CD1c-positive myeloid dendritic cell (primary cell): ENCODE results near the gene CRYL1.
"Not testable (repeated sequence)": the region's sequence is repeated elsewhere in the genome, so short reads cannot be mapped to it uniquely, and the experiment has no call there.

ENCODE experiments used
- DNase-seq: peaks from one replicate; pipeline ENCODE4 v3.0.0-alpha.2; 2016; ENCODE audit errors: extremely low spot score

The CRYL1 gene

DNA sequence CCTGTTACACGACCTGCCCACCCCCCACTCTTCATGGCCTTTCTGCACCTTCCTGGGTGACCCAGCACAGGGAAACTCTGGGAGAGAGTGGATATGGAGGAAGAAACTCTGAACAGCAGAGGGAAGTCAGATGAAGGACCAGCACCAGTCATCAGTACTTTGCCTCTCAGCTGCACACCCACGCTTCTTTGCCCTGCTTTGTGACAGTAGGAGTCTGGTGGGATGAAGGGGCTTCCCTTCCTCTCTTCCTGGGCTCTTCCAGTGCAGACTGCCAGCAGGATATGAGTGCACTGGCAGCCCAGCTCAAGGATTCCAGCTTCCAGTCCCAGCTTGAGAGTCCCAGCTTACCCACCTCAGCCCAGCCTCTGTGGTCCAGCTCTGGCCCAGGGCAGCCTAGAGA, 68.9 kb downstream of the CRYL1 start:
- DNase-seq, result no peak

DNA sequence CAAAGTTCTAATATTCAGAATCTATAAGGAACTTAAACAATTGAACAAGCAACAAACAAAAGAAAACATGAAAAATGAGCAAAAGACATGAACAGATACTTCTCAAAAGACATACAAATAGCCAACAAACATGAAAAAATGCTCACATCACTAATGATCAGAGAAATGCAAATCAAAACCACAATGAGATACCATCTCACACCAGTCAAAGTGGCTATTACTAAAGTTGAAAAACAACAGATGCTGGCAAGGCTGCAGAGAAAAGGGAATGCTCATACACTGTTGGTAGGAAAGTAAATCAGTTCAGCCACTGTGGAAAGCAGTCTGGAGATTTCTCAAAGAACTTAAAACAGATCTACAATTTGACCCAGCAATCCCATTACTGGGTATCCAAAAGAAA, 74.3 kb downstream of the CRYL1 start:
- DNase-seq, result no peak

DNA sequence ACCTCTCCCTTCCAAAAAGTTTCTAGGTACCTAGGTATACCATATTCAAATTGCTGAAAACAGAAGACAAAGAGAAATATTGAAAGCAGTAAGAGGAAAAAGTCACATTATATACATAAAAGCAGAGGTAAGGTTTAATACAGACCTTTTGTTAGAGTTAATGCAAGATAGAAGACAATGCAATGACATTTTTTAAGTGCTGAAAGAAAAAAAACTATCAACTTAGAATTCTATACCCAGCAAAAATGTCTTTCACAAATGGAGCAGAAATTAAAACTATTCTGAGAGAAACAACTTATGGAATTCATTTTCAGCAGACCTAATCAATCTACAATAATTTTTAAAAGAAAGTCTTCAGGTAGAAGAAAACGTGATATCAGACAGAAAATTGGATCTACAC, 77.2 kb downstream of the CRYL1 start:
- DNase-seq, result no peak

DNA sequence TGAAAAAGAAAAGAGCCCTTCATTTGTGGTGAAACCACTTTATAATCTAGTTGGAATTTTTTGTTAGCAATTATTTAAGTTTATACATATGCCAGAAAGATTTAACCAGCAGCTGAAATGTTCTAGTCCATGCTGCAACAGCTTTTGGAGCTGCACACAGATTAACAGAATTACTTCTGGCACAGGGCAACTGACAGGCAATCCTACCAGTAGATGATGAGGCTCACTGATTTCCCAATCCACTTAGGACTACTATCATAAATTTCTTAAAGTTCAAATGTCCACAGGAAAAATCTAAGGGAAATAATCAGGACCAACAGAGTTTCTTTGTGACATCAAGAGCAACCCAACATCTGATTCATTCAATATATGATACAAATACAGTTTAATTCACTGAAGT, 78.8 kb downstream of the CRYL1 start:
- DNase-seq, result no peak

DNA sequence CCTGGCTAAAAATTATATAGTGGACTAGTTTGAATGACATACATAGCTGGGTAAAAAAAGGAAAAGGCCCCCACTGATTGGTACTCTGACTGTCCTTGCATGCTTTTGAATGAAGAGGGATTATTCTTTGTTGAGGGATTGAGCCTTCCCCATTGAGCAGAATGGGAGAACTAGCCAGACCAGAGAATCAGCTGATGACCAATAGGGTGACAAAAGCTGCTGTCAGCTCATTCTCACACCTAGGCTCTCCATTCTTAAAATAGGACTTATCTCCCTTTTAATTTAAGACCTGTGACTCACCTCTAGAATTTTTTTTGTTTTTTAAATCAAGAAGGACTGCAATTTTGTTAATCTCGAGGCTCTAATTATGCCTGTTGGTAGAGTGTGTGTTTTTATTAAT, 79.3 kb downstream of the CRYL1 start:
- DNase-seq, result no peak

DNA sequence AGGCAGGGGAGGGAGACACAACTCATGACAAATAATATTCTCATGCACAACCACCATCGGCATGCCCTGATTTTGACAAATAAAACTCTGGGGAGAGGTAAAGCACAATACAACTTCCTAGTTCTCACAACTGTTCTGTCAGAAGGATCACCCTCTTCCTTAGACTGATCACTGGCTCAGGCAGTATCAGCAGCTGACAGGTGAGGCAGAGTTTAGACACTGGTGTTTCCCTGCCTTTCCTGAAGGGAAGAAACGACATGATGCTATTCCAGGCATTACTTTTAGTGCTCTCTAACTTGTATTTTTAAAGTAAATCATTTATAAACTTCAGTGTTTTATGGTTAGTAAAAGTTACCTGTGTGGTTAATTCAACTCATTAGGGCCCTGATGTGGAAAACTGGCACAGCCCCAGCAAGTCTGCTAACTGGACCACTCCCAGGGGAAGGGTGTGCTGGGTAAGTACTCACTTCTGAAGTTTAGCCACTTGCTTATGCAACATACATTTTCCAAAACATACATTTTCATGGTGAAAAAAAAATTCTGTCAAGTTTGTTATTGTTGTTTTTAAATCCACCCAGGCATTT, 82.8 kb downstream of the CRYL1 start:
- no peak for DNase-seq

DNA sequence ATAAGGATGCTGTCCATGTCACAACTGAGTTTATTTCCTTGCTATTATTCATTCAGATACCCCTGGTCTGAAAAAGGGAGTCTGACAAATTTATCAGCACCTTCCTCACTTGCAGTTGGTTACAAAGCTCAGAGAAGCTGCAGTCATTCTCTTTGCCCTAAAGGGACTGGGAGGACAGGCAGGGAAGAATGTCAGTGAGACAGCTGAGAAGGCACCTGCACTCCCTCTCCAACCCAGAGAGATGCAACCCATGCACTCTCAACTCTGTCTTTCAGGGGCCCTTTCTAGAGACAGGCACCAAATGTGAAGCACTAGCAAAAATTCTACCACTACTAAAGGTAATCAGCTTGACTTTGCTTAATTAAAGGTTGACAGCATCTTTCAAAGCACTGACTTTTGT, 83.3 kb downstream of the CRYL1 start:
- DNase-seq, result no peak

DNA sequence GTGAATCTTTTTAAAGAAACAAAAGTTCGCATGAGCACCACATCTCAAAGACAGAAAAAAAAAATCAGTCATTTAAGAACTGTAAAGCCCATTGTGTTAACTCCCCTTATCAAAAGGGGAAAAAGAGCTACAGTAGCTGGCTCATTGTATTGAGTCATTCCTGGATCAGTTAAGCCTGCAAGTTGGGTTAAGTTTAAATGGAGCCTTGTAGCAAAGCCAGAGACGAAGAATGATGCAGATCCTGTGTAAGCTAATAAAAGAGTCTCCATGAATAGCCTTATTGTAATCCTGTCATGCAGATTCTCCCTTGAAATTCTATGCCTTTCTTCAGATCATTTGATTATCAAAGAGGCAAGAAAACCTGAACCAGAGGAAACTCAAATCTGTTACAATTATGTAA, 83.8 kb downstream of the CRYL1 start:
- DNase-seq, result no peak

DNA sequence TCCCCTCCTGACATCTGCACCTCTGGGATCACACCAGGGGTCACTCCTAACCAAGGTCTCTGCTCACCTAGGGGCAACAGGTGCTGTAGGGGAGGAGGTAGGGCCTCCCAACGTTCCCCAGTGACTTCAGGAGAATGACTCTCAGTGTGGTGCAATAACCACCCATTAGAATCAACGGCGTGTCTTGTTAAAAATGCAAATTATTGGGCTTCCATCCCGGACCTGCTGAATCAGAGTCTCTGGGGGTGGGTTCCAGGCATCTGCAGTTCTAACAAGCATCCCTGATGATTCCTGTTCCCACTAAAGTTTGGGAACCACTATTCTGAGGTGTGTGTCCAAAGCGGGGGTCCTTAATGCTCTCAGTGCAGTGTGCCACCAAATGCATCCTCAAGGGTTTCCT, 84.6 kb downstream of the CRYL1 start:
- no peak for DNase-seq

DNA sequence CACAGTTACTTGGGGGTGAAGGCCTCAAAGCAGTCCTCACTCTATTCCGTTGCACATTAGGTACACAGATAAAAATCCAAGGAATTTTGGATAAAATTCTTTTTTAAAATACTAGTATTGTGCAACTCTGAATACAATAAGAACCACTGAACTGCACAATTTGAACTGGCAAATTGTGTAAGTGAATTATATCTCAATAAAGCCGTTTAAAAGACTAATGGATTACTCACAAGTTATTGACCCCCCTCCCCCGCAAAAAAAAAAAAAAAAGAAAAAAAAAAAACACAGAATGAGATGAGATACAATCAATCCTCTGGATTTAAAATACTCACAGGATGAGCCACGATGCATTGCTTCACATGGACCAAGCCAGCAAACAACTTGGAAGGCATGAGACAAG, 86.4 kb downstream of the CRYL1 start:
- no peak for DNase-seq

DNA sequence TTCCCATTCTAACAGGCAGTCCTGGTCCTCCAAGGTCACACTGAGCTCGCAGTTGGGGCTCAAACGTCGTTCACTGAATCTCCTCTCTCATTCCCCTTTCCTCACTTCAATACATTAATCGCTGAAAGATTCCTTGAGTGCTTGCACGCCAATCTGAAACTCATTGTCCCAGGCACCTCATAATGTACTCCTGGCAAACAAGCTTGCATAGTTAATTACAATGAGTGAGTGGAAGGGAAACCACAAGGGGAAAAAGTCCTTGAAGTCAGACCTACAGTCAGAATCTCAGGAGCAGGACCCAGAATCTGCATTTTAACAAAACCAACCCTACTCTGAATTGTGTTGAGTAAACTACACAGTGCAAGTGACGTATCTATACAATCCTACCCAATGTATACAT, 86.9 kb downstream of the CRYL1 start:
- no peak for DNase-seq

DNA sequence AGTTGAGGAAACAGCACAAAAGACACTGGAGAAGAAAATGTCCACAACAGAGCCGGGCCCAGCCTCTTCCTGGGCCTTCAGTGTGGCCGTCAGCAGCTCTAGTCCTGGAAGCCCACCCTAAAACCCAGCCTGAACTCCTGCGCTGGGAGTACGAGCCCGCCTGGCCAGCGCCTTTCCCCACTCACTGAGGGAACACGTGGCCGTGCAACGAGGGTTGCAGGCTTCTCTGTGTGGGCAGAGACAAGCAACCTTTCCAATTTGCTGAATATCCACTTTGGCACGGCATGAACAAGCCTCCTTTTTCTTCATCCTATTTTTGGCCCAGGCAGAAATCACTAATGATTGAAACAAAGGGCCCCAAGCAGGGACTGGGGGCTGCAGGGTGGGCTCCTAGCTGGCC, 89.2 kb downstream of the CRYL1 start:
- DNase-seq, result no peak

DNA sequence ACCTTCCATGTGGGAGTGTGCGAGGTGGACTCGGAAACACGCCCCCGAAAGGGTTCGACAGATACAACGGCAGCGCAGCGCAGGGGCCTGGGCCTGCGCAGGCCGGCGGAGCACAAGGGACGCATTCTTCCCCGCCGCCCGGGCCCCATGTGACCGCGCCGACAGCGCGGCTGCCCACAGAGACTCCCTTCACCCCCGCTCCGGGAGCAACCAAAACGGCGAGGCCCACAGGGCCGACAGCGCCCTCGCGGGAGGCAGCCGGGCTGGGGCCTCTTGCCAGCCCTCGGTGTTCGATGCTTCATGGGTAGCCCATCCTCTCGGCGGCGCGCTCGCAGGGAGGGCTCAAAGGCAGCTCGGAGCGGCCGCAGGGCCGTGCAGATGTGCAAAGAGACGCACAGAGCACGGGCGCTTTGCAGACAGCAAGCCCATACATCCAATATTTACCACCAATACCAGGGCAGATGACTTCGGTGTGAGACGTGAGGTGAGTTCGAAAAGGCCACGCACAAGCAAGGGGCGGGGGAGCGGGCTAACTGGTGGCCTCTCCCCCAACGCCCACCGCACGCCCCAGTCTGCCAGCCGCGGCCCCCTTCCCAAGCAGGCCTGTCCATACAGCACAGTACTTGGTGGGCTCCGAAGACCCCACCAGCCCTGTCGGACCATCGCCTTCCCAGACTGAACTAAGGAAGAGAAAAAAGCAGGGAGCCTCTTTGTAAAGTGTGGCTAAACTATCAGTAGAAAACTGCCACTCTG, 89.9 kb downstream of the CRYL1 start:
- no peak for DNase-seq

DNA sequence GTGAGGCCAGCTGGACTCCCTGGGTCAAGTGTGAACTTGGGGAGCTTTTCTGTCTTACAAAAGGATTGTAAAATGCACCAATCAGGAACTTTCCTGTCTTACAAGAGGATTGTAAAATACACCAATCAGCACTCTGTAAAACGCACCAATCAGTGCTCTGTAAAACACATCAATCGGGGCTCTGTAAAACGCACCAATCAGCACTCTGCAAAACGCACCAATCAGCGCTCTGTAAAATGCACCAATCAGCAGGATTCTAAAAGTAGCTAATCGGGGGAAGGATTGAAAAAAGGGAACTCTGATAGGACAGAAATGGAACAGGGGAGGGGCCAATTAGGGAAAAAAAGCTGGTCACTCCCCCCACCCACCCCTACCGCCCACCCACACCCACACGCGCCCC, 91.4 kb downstream of the CRYL1 start:
- DNase-seq, result not testable (repeated sequence)

DNA sequence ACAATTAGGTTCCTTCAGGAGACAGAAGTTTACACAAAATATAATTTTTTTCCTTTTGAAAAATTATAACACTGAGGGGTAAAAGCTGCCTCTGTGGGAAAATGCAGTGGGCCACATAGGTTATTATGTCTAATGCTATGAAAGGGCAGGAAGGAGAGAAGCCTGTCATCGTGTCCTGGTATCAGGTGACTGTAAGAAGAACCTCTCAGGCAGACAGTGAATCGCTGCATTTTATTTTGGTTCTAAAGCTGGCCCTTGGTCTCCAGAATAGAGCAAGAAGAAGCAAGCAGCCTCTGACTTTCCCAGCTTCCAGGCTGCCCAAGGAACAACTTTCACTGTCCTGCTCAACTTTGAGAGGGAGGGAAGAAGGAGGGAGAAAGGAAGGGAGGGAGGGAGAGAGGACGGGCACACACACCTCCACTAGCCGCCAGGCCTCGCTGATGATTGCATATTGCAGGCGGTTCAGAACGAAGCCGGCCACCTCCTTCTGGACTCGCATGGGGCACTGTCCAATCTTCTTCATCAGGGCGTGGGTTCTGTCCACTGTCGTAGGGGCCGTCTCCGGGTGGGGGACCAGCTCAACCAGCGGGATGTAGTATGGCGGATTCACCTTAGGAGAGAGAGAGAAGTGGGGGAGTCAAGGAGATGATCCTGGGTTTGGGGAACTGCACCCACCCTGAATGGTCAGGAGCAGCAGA, 93.8 kb downstream of the CRYL1 start:
- no peak for DNase-seq

DNA sequence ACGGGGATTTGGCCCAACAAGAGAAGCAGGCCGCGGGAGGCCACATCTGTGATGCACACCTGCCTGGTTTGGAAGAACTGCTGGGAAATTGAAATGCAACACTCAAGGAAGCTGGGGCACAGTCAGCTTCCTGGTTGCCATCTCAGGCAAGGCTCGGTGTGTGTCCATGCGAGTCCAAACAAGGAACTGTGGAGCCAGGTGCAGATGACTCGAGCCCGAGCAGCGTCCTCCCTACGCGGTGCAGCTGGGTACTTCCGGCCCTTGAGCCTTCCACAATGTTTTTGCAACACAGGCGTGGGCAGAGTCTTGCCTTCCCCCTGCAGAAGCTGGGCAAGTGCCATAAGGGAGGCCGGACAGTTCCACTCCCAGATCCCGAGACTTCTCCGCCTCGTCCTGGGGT, 94.6 kb downstream of the CRYL1 start:
- peak; percentile 47 for DNase-seq

DNA sequence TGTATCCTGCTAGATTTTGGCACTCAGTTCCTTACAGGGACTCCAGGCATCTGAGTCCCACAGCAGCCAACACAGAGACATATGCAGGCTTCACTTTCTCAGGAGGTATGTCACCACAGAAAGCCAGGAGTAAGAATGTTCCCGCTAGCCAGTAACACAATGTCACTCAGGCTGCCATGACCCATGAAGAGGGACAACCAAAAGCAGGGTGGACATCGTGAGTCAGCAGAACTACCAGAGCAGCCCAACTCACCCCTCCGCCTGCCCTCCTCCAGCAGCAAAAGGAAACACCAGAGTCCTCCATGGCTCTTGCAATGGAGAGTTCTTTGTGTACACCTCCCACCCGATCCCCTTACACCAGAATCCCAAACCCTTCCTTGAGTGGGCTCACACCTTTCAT, 95.4 kb downstream of the CRYL1 start:
- DNase-seq, result no peak

DNA sequence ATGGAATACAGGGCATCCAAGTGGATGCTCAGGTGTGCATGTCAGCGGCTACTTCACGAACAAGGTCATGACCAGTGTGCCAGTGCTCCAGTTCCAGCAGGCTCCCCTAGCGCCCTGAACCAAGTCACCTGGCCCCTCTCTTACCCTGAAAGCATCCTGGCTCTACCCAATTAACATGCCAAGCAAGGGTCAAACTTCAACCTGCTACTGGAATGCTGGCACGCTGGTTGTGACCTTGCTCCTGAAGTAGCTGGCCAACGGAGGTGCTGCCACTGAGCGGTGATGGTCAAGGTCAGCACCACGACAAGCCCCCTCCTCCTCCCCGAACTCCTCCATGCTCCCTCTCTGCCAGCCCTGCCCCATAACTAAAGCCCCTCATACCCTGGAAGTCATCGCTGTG, 96.0 kb downstream of the CRYL1 start:
- DNase-seq, result no peak

DNA sequence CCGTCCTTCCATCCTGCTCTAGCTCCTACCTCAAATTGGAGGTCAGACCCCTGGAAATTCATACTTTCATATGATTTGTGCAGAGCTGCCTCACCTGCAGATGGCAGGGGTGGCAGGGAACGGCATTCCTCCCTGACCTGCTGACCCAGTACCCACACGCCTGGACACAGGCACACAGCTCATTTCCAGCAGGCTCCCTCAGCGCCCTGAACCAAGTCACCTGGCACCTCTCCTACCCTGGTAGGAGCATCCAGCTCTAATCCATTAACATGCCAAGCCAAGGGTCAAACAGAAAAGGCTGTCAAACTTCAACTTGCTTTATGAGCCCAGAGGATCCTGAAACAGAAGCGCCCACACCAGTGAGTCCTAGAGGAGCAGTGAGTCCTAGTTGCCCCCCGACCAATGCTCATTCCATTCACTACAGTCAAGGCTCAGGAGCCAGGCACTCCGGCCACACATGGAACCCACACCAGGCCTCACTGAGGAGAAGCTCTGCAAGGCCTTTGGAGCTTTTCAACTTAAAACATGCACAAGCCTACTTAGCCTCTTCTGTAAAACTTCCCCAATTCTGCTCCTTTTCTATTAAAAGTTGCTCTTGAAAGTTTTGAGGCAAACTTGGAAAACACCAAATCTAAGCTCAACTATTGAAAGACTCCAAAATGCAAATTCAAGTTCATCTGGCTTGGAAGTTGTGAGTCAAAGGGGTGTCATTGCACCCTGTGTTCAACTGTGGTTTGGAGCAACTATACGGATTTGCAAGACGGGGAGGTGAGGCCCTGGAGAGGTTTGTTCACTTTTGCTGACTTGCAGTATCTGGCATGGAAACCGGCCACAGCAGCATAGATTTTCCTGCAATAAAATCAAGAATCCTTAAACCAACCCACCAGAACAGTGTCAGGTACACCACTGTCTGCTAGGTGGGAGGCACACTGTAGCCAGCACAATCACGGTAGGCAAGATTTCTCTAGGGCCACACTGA, 96.7 kb downstream of the CRYL1 start:
- no peak for DNase-seq

DNA sequence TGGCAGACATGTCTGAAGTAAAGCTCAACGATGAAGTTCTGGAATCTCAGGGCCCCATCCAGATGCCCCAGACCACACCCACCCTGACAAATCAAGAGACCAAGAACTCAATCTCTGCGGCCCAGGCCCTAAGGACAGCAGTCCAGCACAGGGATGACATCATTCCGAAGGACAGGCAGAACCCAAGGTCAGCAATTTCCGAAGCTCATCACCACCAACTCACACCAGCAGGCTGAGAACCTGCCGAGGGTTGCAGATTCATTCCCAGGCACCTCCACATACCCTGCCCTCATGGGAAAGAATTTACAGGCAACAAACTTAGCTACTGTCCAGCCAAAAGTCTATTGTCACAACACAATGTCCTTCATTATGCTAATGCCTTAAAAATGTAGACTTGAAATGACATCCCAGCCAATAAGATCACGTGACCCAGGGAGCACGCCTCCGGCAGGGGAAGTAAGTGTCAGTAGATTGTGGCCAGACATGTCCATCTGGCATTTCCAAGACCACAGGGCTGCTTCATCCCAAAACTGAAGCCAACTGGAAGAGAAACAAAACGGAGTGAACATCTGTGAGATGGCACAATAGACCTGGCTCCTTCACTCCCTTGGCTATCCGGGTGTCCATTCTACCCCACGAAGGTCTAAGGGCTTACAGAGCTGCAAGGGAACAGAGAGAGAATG, 98.8 kb downstream of the CRYL1 start:
- DNase-seq, result no peak

DNA sequence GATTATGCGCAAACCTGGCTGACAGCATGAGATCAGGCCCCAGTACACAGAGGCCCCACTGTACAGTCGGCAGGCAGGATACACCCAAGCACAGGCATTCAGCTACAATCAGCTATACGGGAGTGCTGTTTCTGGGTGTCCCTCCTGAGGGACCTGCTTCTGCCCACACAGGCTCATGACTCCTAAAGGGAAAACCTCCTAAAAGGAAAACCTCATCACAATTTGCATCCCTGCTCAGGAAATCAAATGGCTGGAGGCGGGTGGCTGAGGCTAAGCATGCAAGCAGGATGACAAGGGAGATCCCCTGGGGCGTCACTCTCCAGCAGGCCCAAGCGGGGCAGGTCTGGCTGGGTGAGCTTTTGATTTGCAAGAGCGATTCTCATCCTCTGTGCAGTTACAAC, 99.8 kb downstream of the CRYL1 start:
- DNase-seq, result no peak

DNA sequence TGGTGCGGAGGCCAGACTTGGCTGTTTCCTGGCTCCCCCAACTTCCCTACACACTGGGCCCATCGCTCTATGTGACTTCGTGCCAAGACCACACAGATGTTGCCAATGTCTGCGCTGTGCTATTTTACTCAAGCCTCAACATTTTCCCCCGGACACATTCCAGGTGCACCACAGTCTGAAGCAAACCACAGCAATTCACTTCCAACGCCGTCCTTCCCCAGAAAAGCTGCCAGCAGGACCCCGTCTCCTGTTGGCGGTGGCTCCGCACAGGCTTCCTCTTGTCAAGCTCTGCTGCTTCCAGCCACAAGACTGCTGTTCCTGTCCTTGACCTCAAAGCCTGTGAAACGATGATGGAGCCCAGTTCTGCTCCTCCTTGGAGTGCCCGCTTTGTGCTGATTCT, 100.7 kb downstream of the CRYL1 start:
- DNase-seq, result no peak
